ENCODE data around the gene PNPLA8.

The PNPLA8 gene

DNA sequence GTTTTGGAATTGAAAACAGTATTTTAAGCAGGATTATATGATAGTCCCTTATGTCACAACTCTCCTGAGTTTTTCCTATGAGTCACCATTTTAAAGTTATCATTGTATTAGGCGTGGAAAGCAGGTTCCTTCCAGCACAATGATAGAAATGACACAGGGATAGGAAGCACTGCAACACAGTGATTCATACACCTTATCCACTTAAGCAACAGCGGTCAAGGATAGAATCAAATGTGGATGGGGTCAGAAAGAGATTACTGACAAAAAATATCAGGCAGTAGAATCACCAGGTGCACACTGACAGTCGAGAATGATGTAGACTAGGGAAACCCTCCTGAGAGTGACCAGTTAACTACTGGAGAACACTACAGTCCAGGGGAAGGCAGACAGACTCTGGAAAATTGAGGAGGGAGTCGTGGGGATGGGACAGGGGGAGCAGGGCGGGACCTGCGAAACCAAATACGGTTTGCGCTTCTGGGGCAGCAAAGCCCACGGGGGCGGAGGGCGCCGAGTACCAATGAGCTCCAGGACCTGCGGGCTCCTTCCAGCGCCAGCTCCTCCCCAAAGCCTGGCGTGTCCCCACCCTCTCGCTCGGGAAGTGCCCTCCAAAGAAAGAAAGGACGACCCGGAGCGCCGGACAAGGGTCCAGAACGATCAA, 479 bp downstream of the PNPLA8 start:
- peak overlapping the region; percentile 71 to 96 for H3K4me3 ChIP-seq (ENCODE audit: low read depth in 1 of 2, low read length in 1 of 2)
- TF ChIP-seq, protein P1, sequence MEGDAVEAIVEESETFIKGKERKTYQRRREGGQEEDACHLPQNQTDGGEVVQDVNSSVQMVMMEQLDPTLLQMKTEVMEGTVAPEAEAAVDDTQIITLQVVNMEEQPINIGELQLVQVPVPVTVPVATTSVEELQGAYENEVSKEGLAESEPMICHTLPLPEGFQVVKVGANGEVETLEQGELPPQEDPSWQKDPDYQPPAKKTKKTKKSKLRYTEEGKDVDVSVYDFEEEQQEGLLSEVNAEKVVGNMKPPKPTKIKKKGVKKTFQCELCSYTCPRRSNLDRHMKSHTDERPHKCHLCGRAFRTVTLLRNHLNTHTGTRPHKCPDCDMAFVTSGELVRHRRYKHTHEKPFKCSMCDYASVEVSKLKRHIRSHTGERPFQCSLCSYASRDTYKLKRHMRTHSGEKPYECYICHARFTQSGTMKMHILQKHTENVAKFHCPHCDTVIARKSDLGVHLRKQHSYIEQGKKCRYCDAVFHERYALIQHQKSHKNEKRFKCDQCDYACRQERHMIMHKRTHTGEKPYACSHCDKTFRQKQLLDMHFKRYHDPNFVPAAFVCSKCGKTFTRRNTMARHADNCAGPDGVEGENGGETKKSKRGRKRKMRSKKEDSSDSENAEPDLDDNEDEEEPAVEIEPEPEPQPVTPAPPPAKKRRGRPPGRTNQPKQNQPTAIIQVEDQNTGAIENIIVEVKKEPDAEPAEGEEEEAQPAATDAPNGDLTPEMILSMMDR (IDR thresholded peaks at IDR 0.05), result no peak
- no peaks in the 10 kb centered on the region for H3K36me3 ChIP-seq
- H3K27me3 ChIP-seq, result no peaks in the 10 kb centered on the region
- peak overlapping the region; percentile 97 for H3K27ac ChIP-seq
- H3K4me1 ChIP-seq (ENCODE audit: control insufficient read depth in 1 of 2, insufficient read depth in 1 of 2, low read depth in 1 of 2, low read length in 1 of 2), result peaks cover 15 to 19% of the 10 kb centered on the region in 2 experiments
- no peaks in the 10 kb centered on the region for H3K9me3 ChIP-seq

DNA sequence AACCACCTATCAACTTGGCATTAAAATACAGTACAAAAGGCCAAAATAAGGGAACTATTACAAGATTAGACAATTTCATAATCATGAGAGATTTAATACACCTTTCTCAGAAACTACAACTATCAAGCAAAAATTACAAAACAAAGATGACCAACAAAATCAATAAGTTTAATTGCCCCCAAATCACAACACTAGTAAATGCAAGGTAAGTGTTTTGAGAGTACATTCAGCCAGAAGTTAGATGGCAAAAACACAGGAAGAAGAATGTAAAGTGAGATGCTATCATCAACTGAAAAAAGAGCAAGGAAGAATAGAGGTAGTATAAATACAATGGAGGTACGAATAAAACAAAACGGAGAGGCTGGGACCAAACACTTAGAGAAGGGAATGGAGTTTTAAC, 3.2 kb downstream of the PNPLA8 start:
- H3K4me1 ChIP-seq (ENCODE audit: control insufficient read depth in 1 of 2, insufficient read depth in 1 of 2, low read depth in 1 of 2, low read length in 1 of 2), result peaks cover 15 to 19% of the 10 kb centered on the region in 2 experiments
- no peaks in the 10 kb centered on the region for H3K27me3 ChIP-seq
- H3K27ac ChIP-seq, result peak overlapping the region; percentile 4
- no peak overlapping the region for H3K4me3 ChIP-seq (ENCODE audit: low read depth in 1 of 2, low read length in 1 of 2)
- no peaks in the 10 kb centered on the region for H3K9me3 ChIP-seq
- TF ChIP-seq, protein P1 (IDR thresholded peaks at IDR 0.05), result no peak
- H3K36me3 ChIP-seq, result peaks cover 12% of the 10 kb centered on the region

DNA sequence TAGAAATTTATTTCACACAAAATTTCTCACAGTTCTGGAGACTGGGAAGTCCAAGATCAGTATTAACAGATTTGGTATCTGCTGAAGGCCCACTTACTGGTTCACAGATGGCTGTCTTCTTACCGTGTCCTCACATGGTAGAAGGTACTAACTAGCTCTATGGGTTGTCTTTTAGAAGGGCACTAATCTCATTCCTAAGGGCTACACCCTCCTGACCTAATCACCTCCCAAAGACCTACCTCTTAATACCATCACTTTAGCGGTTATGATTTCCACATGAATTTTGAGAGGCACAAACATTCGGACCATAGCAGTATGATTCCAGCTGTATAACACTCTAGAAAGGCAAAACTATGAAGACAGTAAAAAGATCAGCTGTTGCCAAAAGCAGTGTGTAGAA, 8.0 kb downstream of the PNPLA8 start:
- Histone ChIP-seq H3K27me3 (no peaks in the 10 kb centered on the region), H3K4me1 (ENCODE audit: control insufficient read depth in 1 of 2, insufficient read depth in 1 of 2, low read depth in 1 of 2, low read length in 1 of 2) (peaks cover 12 to 13% of the 10 kb centered on the region in 2 experiments), H3K4me3 (ENCODE audit: low read depth in 1 of 2, low read length in 1 of 2) (no peak overlapping the region), H3K27ac (no peak overlapping the region), H3K9me3 (no peaks in the 10 kb centered on the region), H3K36me3 (peaks cover 35% of the 10 kb centered on the region)
- TF ChIP-seq, protein P1 (IDR thresholded peaks at IDR 0.05), result no peak

DNA sequence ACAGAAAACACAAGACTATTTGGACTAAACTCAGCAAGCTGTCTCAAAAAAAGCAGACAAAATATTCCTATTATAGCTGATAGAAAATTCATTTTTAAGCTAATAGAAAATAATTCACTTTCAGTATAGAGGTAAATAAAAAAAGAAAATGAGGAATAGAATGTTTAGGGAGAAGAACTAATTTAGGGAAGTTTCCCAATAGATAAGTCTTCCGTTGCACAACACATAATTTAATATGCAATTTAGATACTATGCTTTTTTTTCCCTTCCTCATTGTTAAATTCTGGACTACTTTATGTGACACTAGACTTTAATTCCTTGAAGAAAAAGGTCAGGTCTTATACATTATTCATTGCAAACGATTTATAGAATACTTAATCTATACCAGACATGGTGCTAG, 10.3 kb downstream of the PNPLA8 start:
- H3K27ac ChIP-seq, result peak overlapping the region; percentile 57
- H3K27me3 ChIP-seq, result no peaks in the 10 kb centered on the region
- H3K4me3 ChIP-seq (ENCODE audit: low read depth in 1 of 2, low read length in 1 of 2), result no peak overlapping the region
- H3K36me3 ChIP-seq, result peaks cover 44% of the 10 kb centered on the region
- peaks cover 12 to 13% of the 10 kb centered on the region in 2 experiments for H3K4me1 ChIP-seq (ENCODE audit: control insufficient read depth in 1 of 2, insufficient read depth in 1 of 2, low read depth in 1 of 2, low read length in 1 of 2)
- TF ChIP-seq, protein P1 (IDR thresholded peaks at IDR 0.05), result no peak
- H3K9me3 ChIP-seq, result no peaks in the 10 kb centered on the region

DNA sequence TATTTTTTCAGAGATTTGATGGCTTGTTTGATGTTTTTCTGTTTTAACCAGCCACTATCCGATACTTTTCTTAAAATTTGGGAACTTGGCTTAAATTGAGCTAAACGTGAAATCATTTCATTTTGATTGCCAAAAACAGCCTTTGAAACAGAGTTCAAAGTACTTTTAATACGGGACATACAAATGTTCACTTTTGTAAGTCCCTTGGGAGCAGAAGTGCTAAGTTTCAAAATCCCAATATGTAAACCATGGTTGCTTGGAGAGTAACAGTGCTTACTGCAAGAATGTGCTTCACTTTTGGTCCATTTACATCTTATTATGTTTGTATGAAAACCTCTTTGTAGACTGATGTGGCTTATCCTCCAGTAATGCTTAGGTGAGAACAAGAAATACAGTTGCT, 10.9 kb downstream of the PNPLA8 start:
- Histone ChIP-seq H3K27ac (peak overlapping the region; percentile 57), H3K36me3 (peaks cover 41% of the 10 kb centered on the region), H3K9me3 (no peaks in the 10 kb centered on the region), H3K4me1 (ENCODE audit: control insufficient read depth in 1 of 2, insufficient read depth in 1 of 2, low read depth in 1 of 2, low read length in 1 of 2) (peaks cover 12 to 13% of the 10 kb centered on the region in 2 experiments), H3K27me3 (no peaks in the 10 kb centered on the region), H3K4me3 (ENCODE audit: low read depth in 1 of 2, low read length in 1 of 2) (no peak overlapping the region)
- TF ChIP-seq, protein P1 (IDR thresholded peaks at IDR 0.05), result no peak
